K562 (cell line): ENCODE data around the gene NUBPL. TPM values are rescaled to one million over a fixed set of nuclear protein-coding genes. Genes with fewer than 3 reads are reported as not detected.

Experiments used
- ATAC-seq: fragments of 200-7000 bp; cut with Tn5 transposase; 3 replicates; pipeline ENCODE4 v1.9.1; 2020; ENCODE audit warnings: moderate library complexity
- BruUV-seq: library from RNA; stranded (reverse); fragments of 400-500 nt; replicated peaks from 2 replicates; lab custom pipeline; 2021; lab: Mats Ljungman, UMichigan
- CTCF ChIA-PET: fragments of 300-600 bp; formaldehyde crosslinking; extraction: SDS; loops from one replicate; lab custom pipeline; 2021; ENCODE audit warnings: low intra/inter-chr PET ratio; lab: Yijun Ruan, JAX
- POLR2A ChIA-PET: fragments of 300-600, 350-650 bp; sonication (Branson Sonifier 250); formaldehyde crosslinking; extraction: SDS; loops from one replicate; lab custom pipeline; 2021; ENCODE audit warnings: antibody characterized with exemption, inconsistent platforms; lab: Yijun Ruan, JAX
- DNase-seq, 4 experiments: peaks; one replicate each; pipeline versions ENCODE4 v3.0.0 to v3.0.0-alpha.2; 2011 to 2018; ENCODE audit warnings: low spot score in 3 of 4, mixed read lengths in 3 of 4; ENCODE audit errors: extremely low read depth in 1 of 4
- FAIRE-seq: peaks from 2 replicates; lab custom pipeline; 2011; peaks lifted over from hg19 to GRCh38; lab: Jason Lieb, UNC
- H2AFZ ChIP-seq: 2 replicates; pipeline ENCODE4 v1.6.0; 2011; ENCODE audit warnings: low read depth, low read length, control low read depth, inconsistent platforms
- H3K27ac ChIP-seq: fragments of 200-600 bp; 3 replicates; pipeline ENCODE4 v1.8.0; 2011; ENCODE audit warnings: low read depth, mild to moderate bottlenecking, control low read depth, inconsistent platforms, low read length, moderate library complexity, mixed read lengths; ENCODE audit errors: extremely low read depth
- H3K27me3 ChIP-seq, 2 experiments: fragments of 300-600 bp in 1 of 2; 2 replicates in 1 of 2; 3 replicates in 1 of 2; pipeline versions ENCODE4 v1.6.0 to v1.8.0; 2011; ENCODE audit warnings: inconsistent platforms in 2 of 2, low read length in 2 of 2, mild to moderate bottlenecking in 1 of 2, mixed read lengths in 1 of 2, moderate library complexity in 1 of 2; ENCODE audit not compliant: control insufficient read depth in 2 of 2, insufficient read depth in 2 of 2
- H3K36me3 ChIP-seq: fragments of 300-600 bp; 3 replicates; pipeline ENCODE4 v1.8.0; 2011; ENCODE audit warnings: mild to moderate bottlenecking, low read length, inconsistent platforms; ENCODE audit not compliant: control insufficient read depth, insufficient read depth
- H3K4me1 ChIP-seq, 2 experiments: fragments of 200-600 bp in 1 of 2; replicated peaks in 1 of 2; 2 replicates in 1 of 2; 3 replicates in 1 of 2; pipeline versions ENCODE4 v1.5.1 to v1.8.0; 2011; ENCODE audit warnings: inconsistent platforms in 2 of 2, low read length in 2 of 2, mild to moderate bottlenecking in 1 of 2, mixed read lengths in 1 of 2, moderate library complexity in 1 of 2; ENCODE audit not compliant: control insufficient read depth in 2 of 2, insufficient read depth in 2 of 2
- H3K4me2 ChIP-seq: 2 replicates; pipeline ENCODE4 v1.6.1; 2011; ENCODE audit warnings: low read length, control low read depth, inconsistent platforms, mixed read lengths; ENCODE audit not compliant: insufficient read depth
- H3K4me3 ChIP-seq: fragments of 200-600 bp; sonication (generic), shearing (Covaris generic); 2 replicates; pipeline ENCODE4 v1.5.1; 2016; ENCODE audit warnings: control low read depth, inconsistent platforms
- H3K79me2 ChIP-seq: fragments of 200-600 bp; 3 replicates; pipeline ENCODE4 v1.8.0; 2011; ENCODE audit warnings: low read length, inconsistent platforms; ENCODE audit not compliant: control insufficient read depth, insufficient read depth
- H3K9ac ChIP-seq, 2 experiments: 2 replicates each; pipeline versions ENCODE4 v1.6.0 to v1.6.1; 2011; ENCODE audit warnings: low read depth in 2 of 2, low read length in 2 of 2, control low read depth in 1 of 2, inconsistent platforms in 1 of 2, mild to moderate bottlenecking in 1 of 2, mixed read lengths in 1 of 2; ENCODE audit not compliant: insufficient read depth in 1 of 2
- H3K9me1 ChIP-seq: one replicate; pipeline ENCODE4 v1.6.0; 2011; ENCODE audit warnings: inconsistent platforms, mild to moderate bottlenecking, low read length, moderate library complexity; ENCODE audit not compliant: control insufficient read depth, insufficient read depth
- H3K9me3 ChIP-seq: replicated peaks from 2 replicates; pipeline ENCODE4 v1.5.1; 2011; ENCODE audit warnings: low read depth, low read length, inconsistent platforms; ENCODE audit not compliant: control insufficient read depth, insufficient read depth
- H4K20me1 ChIP-seq: replicated peaks from 2 replicates; pipeline ENCODE4 v1.6.1; 2011; ENCODE audit warnings: low read length, inconsistent platforms, mixed read lengths; ENCODE audit not compliant: control insufficient read depth, insufficient read depth
- ELF1 ChIP-seq: fragments of 200-800 bp; sonication (Bioruptor generic); IDR thresholded peaks from 2 replicates; pipeline ENCODE4 v1.6.1; 2016; ENCODE audit warnings: missing genetic modification characterization, missing compliant biosample characterization
- ETV5 ChIP-seq: sonication (generic); formaldehyde crosslinking; IDR thresholded peaks from 2 replicates; pipeline ENCODE4 v1.4.0; 2020; ENCODE audit warnings: low read depth, mild to moderate bottlenecking, missing genetic modification reagents
- MAFG ChIP-seq: fragments of 450-650 bp; conservative IDR thresholded peaks from 2 replicates; pipeline ENCODE4 v1.6.1; 2016; ENCODE audit warnings: missing genetic modification characterization, missing compliant biosample characterization
- PRPF4 ChIP-seq: fragments of 200-400 bp; formaldehyde crosslinking; IDR thresholded peaks from one replicate; pipeline ENCODE4 v1.6.1; 2017; ENCODE audit warnings: low read length, low read depth, mild to moderate bottlenecking; ENCODE audit not compliant: insufficient read depth, poor library complexity, severe bottlenecking
- U2AF2 ChIP-seq: fragments of 200-400 bp; formaldehyde crosslinking; optimal IDR thresholded peaks from 2 replicates; pipeline ENCODE3; 2017; ENCODE audit warnings: low read depth, mild to moderate bottlenecking, low read length
- ZNF324 ChIP-seq: fragments of 250-450 bp; sonication (Bioruptor Pico); IDR thresholded peaks from 2 replicates; pipeline ENCODE4 v1.4.0; 2020; ENCODE audit warnings: mild to moderate bottlenecking
- ZNF347 ChIP-seq: fragments of 450-650 bp; formaldehyde crosslinking; IDR thresholded peaks from 2 replicates; pipeline ENCODE4 v1.4.0; 2020; ENCODE audit warnings: low read depth, mild to moderate bottlenecking, moderate library complexity
- ZNF584 ChIP-seq: fragments of 200-800 bp; sonication (Bioruptor generic); IDR thresholded peaks from 2 replicates; pipeline ENCODE4 v1.6.1; 2016; ENCODE audit warnings: low read depth, mild to moderate bottlenecking, missing genetic modification characterization, missing compliant biosample characterization
- WGBS: fragments of 100-300 bp; shearing (Covaris generic); methylation state at CpG from one replicate; pipeline ENCODE4 v1.1.6; 2016; ENCODE audit warnings: low coverage, mixed read lengths; ENCODE audit not compliant: insufficient coverage; ENCODE audit errors: missing lambda C conversion rate; 5-methylcytosine and 5-hydroxymethylcytosine counted together
- in situ Hi-C: fragments of 300-500 bp; cut with MboI; formaldehyde crosslinking; loops from 4 replicates; pipeline ENCODE4 v1.15.0; 2018; ENCODE audit warnings: inconsistent platforms, mixed read lengths
- intact Hi-C: fragments of 100-400 bp; cut with micrococcal nuclease; formaldehyde crosslinking; loops from 2 replicates; pipeline ENCODE4 v1.14.2; 2022
- polyA plus RNA-seq, 8 experiments: library from polyadenylated mRNA; depleted of rRNA in 4 of 8; stranded (reverse) in 5 of 8; unstranded in 3 of 8; fragments of >200 nt; fragmentation: Nextera tagmentation in 2 of 8; fragmentation: Illumina TruSeq in 1 of 8; extraction: Ambion mirVana in 2 of 8; extraction: Trizol in 1 of 8; gene quantifications; 2 replicates each; pipeline versions ENCODE4 v1.2.1 to v1.2.3, GENCODE V29; 2011 to 2014; ENCODE audit warnings: inconsistent platforms in 1 of 8, missing spikeins in 1 of 8
- total RNA-seq, 7 experiments: library from RNA; depleted of rRNA in 6 of 7; stranded (reverse); fragments of >200 nt in 6 of 7; fragmentation: Illumina TruSeq in 2 of 7; extraction: Trizol in 2 of 7; gene quantifications; 2 replicates each; pipeline versions ENCODE4 v1.2.1 to v1.2.3, GENCODE V29; 2011 to 2021; ENCODE audit warnings: low replicate concordance in 1 of 7
- TF ChIP-seq, protein P1 (sequence below), 2 experiments: fragments of 450-650 bp in 1 of 2; IDR thresholded peaks; 2 replicates each; pipeline ENCODE4 v1.6.1; 2011 to 2017; ENCODE audit warnings: low read depth in 2 of 2, antibody characterized with exemption in 1 of 2, borderline replicate concordance in 1 of 2, low read length in 1 of 2, mild to moderate bottlenecking in 1 of 2, mixed read lengths in 1 of 2; ENCODE audit not compliant: control insufficient read depth in 1 of 2

Gene NUBPL
- total and polyA plus RNA-seq, 9 of the 15 experiments (the other 6 are each of a cell fraction or from before 2014, with no cell fraction given) = 3.2 to 8.7 (median 6.1) TPM

DNA sequence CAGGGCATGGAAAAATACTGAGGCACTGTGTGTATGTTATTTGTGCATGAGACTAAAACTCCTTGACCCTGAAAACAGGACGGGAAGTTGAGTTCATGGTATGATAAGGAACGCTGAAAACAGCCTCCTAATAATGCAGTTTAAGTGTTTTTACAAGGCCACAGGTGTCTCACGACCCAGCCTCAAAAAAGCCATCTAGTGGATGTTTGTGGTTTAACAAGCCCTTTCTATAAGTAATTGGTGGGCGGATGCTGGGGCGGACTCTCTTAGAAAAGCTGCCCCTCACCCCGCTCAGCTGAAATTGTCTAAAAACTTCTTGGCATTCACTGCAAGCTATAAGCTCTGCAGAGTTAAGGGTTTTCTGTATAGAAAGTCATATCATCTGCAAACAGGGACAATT lies 184.5 kb downstream of the NUBPL start (continued):
- TF ChIP-seq ZNF584 (CRISPR knock-in tag) (no peak), MAFG (tag) (no peak), ZNF347 (CRISPR knock-in tag) (no peak), U2AF2 (no peak), ELF1 (tag) (no peak), ETV5 (no peak)
- TF ChIP-seq, protein P1, sequence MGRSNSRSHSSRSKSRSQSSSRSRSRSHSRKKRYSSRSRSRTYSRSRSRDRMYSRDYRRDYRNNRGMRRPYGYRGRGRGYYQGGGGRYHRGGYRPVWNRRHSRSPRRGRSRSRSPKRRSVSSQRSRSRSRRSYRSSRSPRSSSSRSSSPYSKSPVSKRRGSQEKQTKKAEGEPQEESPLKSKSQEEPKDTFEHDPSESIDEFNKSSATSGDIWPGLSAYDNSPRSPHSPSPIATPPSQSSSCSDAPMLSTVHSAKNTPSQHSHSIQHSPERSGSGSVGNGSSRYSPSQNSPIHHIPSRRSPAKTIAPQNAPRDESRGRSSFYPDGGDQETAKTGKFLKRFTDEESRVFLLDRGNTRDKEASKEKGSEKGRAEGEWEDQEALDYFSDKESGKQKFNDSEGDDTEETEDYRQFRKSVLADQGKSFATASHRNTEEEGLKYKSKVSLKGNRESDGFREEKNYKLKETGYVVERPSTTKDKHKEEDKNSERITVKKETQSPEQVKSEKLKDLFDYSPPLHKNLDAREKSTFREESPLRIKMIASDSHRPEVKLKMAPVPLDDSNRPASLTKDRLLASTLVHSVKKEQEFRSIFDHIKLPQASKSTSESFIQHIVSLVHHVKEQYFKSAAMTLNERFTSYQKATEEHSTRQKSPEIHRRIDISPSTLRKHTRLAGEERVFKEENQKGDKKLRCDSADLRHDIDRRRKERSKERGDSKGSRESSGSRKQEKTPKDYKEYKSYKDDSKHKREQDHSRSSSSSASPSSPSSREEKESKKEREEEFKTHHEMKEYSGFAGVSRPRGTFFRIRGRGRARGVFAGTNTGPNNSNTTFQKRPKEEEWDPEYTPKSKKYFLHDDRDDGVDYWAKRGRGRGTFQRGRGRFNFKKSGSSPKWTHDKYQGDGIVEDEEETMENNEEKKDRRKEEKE (IDR thresholded peaks at IDR 0.05; ENCODE audit: borderline replicate concordance in 1 of 2, control insufficient read depth in 1 of 2, low read depth in 2 of 2, low read length in 1 of 2) = no peak

DNA sequence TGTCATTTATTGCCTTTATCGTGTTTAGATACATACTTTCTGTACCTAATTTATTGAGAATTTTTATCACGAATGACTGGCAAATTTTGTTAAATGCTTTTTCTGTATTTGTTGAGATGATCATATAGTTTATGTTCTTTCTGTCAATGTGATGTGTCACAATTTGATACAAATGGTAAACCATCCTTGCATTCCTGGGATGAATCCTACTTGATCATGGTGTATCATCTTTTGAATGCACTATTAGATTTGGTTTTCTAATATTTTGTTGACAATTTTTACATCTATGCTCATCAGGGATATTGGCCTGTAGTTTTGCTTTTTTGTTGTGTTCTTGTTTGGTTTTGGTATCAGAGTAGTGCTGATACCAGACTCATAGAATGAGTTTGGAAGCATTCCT lies 185.1 kb downstream of the NUBPL start:
- WGBS = 15% methylated on average over 2 of the region's 2 CpGs

More for the DNA sequence above, 185.1 kb downstream of the NUBPL start:
- Histone ChIP-seq H3K36me3 (no peaks in the 10 kb centered on the region), H3K27me3 (no peaks in the 10 kb centered on the region), H4K20me1 (no peaks in the 10 kb centered on the region), H3K4me2 (no peak overlapping the region), H3K27ac (no peak overlapping the region), H3K4me3 (no peak overlapping the region), H3K4me1 (no peaks in the 10 kb centered on the region), H3K9ac (no peak overlapping the region), H3K9me3 (no peaks in the 10 kb centered on the region), H3K79me2 (no peaks in the 10 kb centered on the region), H3K9me1 (no peaks in the 10 kb centered on the region), H2AFZ (no peak overlapping the region)
- ATAC-seq = no peak
- intact Hi-C loops (no loop called here), in situ Hi-C loops (no loop called here)
- no peak for DNase-seq
- FAIRE-seq = no peak
- ChIA-PET POLR2A (no interaction called here), CTCF (no interaction called here)
- BruUV-seq = no TSS peak
- TF ChIP-seq ZNF324 (peak; percentile 85), PRPF4 (no peak)
